HCEC 1CT (cell line): Measurements from ENCODE around the gene KCNJ6.
"Not testable (repeated sequence)": the region's sequence is repeated elsewhere in the genome, so short reads cannot be mapped to it uniquely, and the experiment has no call there.

Experiments used
- DNase-seq: peaks from one replicate; pipeline ENCODE4 v3.0.0-alpha.2; 2017

The KCNJ6 gene

GRCh38 chr21:37669249-37669648 lies 247.0 kb downstream of the KCNJ6 start:
- DNase-seq, result no peak

DNA sequence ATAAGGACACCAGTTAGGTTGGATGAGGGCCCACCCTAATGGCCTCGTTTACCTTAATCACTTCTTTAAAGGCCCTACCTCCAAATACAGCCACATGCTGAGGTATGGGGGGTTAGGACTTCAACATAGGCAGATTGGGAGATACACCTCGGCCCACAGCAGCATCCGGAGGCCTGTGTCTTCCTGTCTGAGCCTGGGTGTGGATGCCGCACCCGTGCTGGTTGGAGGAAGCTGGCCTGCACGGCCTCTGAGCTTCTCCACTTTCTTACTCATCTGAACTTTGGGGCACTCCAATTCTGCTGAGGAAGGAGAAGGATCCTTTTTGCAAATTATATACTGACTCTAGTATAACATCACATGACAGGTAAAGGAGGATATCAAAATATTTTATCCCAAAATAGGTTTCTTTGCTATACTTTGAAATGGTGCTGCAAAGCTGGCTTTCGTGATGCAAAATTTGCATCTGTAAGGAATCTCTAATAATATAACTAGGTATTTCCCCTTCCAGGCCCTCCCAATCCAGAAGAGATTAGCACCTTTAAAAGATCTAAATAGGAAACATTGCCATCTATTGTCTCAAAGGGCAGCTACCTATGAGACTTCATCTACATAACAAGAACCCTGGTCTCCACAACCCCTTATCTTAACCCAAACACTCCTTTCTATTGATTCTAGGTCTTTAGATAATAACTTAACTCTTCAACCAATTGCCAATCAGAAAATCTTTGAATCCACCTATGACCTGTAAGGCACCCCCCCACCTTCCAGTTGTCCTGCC lies 247.6 kb downstream of the KCNJ6 start:
- no peak for DNase-seq

DNA sequence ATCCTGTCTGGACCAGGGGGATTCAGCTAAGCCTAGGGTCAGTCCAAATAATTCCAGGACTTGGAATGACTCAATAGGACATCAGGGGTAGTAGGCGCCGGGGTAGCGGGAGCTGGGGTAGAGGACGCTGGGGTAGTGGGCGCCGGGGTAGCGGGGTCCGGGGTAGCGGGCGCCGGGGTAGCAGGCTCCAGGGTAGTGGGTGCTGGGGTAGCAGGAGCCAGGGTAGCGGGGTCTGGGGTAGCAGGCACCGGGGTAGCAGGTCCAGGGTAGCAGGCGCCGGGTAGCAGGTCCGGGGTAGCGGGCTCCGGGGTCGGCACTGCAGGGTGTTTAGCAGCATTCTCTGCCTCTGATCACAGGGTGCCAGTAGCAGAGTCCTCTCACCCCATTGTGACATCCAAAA lies 248.9 kb downstream of the KCNJ6 start:
- no peak for DNase-seq

GRCh38 chr21:37665230-37666024 lies 250.8 kb downstream of the KCNJ6 start:
- no peak for DNase-seq

DNA sequence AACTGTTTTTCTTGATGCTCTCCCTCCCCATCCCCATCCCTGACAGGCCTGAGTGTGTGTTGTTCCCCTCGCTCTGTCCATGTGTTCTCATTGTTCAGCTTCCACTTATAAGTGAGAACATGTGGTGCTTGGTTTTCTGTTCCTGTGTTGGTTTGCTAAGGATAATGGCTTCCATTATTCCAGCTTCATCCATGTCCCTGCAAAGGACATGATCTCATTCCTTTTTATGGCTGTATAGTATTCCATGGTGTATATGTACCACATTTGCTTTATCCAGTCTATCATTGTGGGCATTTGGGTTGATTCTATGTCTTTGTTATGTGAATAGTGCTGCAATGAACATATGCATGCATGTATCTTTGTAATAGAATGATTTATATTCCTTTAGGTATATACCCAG lies 254.0 kb downstream of the KCNJ6 start:
- DNase-seq, result not testable (repeated sequence)

DNA sequence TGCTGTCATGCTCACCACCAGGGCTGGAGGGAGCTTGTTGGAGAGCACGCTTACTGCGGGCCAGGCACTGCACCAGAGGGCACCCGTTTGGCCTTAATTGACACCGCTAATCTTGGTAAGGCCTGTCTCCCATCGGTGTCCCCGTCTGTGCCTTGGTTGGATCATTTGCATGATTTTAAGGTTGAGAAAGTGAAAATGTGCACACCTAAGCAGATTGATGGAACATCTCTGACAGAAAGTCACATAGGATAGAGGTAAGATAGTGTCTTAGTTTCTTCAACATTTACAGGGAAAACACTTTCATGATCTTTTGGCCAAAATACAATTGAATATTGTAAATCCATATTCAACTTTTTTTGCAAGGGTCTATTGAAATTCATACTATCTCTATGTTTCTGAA lies 255.5 kb downstream of the KCNJ6 start:
- DNase-seq, result no peak

GRCh38 chr21:37659874-37660273 lies 256.4 kb downstream of the KCNJ6 start:
- DNase-seq, result no peak

DNA sequence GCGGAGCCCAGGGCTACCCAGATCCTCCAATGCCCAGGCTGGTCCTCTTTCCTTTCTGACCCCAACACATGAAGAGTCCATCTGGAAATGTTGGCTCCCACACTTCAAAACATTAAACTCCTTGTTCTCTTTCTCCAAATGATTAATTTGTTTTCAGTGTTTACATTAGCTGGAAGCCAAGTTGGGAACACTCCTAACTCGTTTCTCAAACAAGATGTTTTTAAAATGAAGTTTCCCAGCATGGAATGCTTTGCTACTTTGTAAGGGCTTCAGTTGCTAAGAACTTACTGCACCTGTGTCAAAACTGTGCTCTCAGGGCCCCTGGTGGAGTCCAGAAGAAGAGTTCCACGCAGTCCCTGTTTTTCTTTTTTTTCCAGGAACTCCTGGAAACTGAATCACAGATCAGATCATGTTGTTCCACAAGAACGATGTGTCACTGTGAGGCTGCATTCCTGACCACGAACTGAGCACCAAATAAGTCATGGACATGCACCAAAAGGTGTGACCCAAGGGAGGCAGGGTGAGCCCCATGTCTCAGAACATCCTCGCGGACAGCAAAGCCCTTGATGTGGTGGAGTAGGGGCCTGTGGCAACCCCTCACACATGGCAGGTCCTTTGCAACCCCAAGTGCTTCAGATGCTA lies 257.3 kb downstream of the KCNJ6 start:
- DNase-seq, result peak; percentile 89

- DNase-seq, result no peak
Observed at GRCh38 chr21:37658121-37658816, 258.0 kb downstream of the KCNJ6 start.

DNA sequence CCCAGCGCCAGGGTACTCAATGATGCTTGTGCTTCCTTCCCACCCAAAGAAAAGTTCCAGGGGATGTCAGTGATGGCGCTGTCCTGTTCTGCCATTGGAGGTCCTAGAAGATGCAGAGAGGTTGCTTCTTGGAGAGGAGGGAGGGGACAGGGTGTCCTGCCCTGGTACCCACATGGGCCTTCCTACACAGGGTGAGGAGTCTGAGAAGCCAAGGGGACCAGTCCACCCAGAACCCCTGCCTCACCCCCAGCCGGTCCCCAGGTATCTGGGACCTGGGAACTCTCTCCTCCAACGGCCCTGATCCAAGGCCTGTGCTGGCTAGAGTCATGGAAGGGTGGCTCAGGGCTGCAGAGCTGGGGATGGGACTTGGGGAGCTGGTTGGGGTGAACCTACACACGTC lies 259.4 kb downstream of the KCNJ6 start:
- DNase-seq, result no peak

GRCh38 chr21:37655611-37656300 lies 260.5 kb downstream of the KCNJ6 start:
- peak; percentile 35 for DNase-seq

GRCh38 chr21:37654596-37654995 lies 261.7 kb downstream of the KCNJ6 start:
- DNase-seq, result no peak

DNA sequence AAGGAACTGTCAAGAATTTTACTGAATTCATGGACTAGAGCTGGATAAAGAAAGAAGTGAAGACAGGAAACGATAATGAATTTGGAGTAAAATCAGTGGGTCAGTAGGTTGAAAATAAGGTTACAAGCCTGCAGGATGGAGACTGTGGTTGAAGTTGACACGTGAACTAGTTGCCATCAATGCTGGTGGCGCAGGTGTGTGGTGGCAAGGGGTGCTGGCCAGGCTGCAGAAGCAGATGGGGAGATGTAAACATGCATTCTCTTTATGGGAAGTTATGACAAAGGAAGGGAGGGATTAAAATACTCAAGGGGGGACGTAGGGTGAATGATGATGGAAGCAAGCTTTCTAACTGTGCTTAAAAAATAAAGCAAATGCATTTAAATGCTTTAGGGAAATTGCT lies 263.1 kb downstream of the KCNJ6 start:
- no peak for DNase-seq

DNA sequence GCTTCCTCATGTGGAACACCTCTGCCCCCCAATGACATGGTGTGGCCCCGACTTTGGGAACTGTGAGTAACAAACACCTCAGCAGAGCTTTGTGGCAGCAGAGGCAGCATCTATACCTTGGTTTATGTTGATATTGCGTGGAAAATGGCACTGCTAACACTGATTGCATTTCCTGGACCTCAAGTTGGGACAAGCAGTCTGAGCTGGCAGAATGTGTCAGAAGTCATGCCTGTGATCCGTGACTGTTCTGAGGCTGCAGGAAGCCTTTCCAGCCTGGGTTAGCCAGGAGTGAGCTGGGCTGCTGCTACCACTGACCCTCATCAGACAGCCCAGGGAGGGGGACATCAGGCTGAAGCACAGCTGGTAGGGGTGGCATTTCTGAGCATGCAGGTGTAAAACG lies 268.5 kb downstream of the KCNJ6 start:
- DNase-seq, result no peak

DNA sequence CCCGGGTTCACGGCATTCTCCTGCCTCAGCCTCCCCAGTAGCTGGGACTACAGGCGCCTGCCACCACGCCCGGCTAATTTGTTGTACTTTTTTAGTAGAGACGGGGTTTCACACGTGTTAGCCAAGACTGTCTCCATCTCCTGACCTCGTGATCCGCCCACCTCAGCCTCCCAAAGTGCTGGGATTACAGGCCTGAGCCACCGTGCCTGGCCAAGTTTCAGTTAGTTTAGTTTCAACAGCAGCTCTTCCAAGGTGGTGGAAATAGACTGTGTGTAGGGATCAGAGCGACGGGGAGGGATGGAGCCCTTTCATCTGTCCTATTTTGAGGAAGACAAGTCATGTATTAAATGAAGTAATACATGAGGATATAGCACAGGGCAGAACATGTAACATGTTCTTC lies 269.5 kb downstream of the KCNJ6 start:
- DNase-seq, result not testable (repeated sequence)

DNA sequence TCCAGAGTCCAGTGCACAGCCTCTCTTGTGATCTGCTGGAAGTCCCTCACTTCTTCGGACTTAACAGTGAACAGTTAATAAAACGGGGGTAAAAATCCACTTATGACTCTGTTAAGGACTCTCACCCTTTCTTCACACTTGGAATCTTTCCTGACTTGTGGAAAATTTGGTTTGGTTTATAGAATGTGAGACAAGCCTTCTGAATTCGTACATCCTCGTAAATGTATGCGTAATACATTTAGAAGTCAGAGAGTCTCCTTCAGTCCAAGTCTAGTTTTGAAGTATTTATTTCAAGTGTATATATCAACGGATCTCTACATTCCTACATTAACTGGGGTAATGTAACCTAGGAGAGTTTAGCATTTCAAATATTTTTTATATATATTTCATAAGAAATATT lies 270.4 kb downstream of the KCNJ6 start:
- DNase-seq, result no peak

DNA sequence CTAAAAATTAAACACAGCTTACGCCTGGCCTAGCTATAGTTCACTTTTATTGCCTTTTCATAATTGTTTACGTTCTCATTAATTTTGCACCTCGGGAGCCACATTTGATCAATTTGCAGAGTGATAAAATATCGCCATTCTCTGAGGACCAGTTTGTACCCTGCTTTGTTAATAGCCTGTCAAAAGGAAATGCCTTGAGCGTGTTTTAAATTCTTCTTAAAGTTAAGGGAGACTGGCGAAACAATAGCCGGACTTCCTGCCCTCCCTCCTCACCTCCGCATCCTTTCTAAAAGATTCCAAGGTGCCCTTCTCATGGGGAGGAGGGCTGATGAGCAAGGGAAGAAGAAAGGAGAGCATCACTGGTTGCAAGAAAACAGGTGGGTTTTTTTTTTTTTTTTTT lies 271.6 kb downstream of the KCNJ6 start:
- DNase-seq, result no peak

DNA sequence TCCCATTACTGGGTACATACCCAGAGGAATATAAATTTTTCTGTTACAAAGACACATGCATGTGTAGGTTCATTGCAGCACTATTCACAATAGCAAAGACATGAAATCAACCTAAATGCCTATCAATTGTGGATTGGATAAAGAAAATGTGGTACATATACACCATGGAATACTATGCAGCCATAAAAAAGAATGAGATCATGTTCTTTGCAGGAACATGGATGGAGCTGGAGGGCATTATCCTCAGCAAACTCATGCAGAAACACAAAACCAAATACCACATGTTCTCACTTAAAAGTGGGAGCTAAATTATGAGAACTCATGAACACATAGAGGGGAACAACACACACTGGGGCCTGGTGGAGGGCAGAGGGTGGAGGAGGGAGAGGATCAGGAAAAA lies 272.4 kb downstream of the KCNJ6 start:
- not testable (repeated sequence) for DNase-seq

GRCh38 chr21:37642493-37642892 lies 273.8 kb downstream of the KCNJ6 start:
- no peak for DNase-seq

DNA sequence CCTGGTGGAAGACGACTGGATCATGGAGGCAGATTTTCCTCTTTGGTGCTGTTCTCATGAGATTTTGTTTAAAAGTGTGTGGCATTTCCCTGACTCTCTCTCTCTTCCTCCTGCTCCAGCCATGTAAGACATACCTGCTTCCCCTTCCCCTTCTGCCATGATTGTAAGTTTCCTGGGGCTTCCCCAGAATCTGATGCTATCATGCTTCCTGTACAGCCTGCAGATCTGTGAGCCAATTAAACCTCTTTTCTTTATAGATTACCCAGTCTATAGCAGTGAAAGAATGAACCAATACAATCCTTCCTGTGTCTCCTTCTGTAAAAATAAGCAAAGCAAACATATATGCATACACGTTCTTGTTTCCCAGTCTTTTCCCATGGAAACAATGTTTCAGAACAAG lies 276.5 kb downstream of the KCNJ6 start:
- DNase-seq, result no peak

DNA sequence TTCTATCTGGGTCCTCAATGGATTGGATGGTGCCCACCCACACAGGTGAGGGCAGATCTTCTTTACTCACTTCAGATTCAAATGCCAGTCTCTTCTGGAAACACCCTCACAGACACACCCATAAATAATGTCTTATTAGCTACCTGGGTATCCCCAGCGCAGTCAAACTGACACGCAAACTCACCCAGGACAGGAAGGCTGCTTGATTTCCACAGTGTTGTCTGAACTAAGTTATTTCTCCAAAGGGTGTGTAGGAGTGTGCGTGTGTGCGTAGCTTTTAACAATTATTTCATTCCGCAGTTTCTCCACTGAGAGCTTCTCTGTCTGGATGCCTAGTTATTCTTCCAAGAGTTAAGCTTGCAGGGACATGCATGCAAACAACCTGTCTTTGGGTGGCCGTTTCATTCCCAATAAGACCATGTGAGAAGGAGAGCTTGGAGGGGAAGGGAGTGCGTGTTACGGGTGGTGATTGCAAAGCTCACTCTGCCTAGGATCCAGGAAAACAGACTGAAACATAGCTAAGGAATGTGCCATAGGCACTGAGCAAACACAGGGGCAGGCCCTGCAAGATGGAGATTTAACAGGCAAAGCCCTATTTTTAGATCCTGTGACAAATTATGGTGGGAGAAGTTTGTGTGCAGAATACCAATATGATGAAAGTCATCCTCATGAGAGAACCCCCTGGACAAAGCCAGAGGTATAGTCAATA lies 280.0 kb downstream of the KCNJ6 start:
- peak; percentile 65 for DNase-seq
